Stimulated activated CD8-positive, alpha-beta memory T cell treated with anti-CD3 and anti-CD28 coated beads, Interleukin-4, amount 100 ng/mL, for 4 hours (primary cell): Measurements from ENCODE around the gene NPFF.

Experiments
- DNase-seq, 2 donors: peaks; one replicate each; pipeline ENCODE4 v3.0.0-alpha.2; 2020; ENCODE audit warnings: low read depth in 2 of 2, low spot score in 1 of 2

NPFF gene

DNA sequence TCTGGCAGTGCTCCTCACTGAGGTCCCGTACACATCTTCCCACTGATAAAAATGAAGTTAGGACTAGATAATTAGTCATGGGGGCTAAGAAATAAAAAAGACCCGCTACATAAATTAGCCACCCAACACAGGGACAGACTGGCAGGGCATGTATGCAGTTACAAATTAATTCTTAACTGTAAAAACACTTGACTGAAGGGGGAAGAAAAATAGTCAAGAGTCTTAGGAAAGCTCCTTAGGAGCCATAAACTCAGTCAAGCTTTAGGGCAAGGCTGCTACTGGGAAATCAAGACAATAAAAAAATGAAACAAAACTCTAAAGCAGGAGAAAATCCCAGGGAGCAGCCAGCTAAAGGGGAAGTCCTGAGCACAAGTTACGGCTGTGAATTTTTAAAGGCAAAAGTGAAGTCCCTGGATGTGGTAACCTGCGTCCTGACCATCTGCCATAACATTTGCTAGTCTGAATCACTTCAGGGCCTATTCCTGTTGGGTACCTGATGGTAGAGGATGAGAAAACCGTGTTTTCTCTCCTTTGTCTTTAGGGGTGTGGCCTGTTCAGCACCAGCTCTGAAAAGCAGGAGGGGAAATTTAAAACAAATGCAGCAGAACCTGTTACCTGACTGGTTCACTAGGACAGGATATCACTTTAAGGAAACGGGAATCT lies 7.5 kb upstream of the NPFF start:
- no peak for DNase-seq

DNA sequence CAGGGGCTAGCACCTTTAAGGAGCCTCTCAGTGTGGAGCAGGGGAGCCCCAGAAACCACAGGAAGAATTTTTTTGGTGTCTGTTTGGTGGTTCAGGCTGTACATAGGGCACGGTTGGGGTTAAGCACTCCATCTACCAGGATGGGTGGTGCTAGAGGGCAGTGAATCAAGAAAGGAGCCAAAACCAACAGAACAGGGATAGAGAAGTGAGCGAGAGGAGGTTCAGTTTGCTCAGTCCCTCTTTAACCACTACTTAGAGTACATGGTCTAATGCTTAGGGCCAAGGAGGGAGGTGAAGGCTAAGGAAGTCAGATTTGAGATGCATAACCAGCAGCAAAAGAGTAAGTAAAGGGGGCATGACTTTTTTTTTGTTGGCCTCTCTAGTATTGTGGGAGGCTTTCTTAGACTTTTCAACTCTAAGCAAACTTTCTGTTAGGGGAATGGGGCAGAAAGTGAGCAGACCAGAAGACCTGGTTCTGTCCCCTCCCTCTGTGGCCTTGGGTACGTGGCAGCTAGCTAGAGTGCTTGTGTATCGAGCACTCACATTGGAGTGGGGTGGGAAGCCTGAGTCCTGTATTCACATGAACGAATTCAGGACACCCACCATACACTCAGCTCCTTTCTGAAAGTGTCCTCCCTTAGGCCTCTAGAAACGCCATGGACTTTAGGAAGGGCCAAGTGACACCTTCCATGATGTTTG lies 6.6 kb upstream of the NPFF start:
- no peak for DNase-seq

DNA sequence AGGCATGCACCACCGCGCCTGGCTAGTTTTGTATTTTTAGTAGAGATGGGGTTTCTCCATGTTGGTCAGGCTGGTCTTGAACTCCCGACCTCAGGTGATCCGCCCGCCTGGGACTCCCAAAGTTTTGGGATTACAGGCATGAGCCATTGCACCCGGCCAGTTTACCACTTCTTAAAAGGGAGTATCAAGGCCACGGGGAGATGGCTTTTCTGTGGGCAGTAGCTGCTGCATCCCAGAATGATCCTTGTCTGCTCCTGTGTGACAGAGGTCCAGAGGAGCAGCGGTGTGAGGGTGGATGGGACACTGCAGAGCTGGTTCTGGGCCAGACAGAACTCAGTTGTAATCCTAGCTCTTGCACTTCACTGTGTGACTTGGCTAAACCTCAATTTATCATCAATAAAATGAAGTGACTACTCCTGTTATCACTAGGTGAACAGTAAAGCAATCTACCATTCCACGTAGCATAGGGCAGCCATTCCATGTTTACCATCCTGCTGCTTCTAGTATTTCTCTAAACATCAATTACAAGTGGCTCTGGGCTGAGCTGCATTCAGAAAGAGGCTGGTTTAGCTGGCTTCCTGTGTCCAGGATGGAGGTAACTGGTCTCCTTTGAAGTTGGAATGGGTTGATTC lies 3.0 kb upstream of the NPFF start:
- no peak for DNase-seq

DNA sequence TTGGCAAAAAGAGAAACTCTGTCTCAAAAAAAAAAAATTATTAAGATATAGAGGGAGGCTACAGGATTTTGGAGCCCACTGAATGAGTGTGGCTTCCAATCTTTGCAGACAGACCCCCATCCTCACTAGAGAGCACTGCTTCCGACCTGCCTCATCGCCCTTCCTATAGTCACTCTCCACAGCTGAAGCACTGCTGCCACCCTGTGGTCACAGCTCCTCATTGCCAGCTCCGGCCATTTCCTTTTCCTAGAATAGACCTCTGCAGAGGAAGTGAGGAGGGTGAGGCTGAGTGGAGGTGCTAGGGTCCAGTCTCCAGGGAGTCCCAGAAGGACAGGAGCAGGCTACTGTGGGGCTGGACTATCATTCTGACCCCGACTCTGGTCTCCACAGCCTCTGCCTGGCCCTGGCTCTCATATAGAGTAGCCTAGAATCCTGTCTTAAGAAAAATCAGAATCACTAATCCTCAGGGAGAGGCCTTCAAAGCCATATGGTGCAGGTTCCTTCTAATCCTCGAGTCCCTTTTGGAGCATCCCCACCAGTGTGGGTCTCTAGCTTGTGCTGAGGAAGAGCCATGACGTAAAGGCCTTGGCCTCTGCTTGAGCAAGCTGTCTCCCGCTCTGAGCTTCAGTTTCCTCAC lies 1.4 kb upstream of the NPFF start:
- DNase-seq, result peak; percentile 64 to 68

DNA sequence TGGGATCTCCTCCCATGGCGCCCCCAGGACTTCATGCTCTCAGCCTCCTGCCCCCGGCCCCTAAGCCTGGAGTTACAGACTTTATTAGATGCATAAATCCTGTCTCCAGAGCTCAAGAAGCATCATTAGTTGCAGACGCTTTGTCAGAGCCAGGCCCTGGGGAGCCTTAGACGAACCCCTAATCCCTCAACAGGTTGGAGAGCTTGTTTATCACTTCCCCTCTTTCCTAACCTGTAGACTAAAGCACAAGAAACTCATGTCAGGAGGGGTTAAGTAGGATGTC lies 260 bp upstream of the NPFF start:
- no peak for DNase-seq

DNA sequence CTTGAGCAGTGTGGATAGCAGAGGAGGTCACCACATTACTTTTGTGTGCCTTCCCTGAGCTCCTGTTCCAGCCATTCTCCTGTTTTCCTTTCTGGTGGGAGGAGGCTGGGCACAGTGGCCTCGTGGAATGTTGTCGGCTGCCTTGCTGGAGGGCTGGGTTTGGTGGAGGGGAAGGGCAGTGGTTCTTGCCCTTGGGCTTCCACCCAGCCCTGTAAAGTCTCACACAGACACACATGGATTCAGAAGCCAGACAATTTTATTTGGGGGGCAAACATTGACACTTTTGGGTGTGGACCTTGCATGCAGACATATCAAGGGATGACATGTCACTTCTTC lies 866 bp downstream of the NPFF start:
- no peak for DNase-seq

DNA sequence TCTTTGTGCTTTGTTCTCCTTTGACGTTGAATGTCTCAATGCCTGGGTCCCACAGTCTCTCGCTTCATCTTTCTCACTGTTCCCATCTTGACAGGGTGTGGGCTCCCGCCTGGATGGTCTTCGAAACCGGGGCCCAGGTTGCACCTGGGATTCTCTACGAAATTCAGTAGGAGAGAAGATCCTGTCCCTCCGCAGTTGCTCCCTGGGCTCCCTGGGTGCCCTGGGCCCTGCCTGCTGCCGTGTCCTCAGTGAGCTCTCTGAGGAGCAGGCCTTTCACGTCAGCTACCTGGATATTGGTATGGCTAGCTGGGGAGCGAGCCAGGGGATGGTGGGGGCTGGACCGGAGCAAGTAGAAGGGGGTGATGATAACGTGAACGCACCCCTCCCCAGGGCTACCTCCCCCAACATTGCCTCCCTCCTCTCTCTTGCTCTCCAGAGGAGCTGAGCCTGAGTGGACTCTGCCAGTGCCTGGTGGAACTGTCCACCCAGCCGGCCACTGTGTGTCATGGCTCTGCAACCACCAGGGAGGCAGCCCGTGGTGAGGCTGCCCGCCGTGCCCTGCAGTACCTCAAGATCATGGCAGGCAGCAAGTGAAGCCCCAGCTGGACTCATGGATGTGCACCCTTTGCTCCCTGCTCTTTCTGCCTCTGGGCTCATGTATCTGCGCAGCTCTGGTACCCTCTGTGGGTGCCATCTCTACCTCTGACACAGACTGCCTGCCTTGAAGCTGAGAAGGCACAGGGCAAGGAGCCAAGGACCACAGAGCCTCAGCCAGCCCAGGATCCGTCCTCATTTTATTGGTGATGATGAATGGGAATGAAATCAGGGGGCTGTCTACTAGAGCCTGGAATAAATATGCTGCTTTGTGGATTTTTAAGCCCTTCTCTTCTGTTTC lies 1.5 kb downstream of the NPFF start:
- DNase-seq, result no peak

DNA sequence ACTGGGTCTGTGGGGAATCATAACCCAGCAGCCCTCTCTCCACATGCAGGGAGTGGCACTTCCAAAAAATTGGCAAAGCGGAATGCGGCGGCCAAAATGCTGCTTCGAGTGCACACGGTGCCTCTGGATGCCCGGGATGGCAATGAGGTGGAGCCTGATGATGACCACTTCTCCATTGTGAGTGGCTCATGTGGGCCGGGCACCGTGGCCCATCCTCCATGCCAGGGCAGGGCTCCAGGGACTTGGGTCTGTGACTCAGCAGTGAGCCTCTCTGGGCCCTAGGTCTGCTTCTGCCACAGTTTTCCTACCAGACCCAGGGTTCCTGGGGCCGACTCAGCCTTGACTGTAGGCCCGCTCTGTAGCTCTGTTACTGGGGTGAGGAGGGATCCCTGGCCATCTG lies 2.2 kb downstream of the NPFF start:
- DNase-seq, result no peak

DNA sequence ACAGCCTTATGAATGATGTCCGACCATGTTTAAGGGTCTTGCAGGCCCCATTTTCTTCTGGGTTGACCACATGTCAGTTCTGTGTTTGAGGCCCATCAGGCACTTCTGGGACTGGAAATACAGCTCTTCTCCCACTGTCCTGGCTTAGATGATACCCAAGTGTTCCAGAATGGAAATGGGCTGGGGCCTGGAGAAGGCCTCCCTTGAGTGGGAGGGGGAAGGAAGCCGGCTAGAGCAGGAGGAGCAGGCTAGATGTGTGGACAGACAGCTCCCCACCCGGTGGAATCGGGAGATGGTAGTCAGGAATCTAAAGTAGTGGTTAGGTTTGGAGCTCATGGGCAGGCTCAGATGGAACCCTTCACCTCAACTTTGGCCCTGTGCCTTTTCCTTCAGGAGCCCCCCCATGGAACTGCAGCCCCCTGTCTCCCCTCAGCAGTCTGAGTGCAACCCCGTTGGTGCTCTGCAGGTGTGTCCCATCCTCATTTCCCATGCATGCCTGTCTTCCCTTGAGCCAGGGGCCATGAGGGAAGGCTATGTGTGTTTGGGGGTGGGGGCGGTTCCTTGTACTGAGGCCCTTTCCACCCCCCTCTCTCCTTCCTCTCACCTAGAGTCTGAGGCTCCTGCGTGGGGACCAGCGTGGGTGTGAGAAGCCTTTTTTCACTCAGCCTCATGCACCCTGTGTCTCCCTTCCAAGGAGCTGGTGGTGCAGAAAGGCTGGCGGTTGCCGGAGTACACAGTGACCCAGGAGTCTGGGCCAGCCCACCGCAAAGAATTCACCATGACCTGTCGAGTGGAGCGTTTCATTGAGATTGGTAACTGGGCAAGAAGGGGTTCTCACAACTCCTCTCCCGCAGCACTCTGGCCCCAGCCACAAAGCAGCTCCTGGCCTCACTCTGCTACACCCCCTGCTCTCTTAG lies 3.0 kb downstream of the NPFF start:
- DNase-seq, result no peak

DNA sequence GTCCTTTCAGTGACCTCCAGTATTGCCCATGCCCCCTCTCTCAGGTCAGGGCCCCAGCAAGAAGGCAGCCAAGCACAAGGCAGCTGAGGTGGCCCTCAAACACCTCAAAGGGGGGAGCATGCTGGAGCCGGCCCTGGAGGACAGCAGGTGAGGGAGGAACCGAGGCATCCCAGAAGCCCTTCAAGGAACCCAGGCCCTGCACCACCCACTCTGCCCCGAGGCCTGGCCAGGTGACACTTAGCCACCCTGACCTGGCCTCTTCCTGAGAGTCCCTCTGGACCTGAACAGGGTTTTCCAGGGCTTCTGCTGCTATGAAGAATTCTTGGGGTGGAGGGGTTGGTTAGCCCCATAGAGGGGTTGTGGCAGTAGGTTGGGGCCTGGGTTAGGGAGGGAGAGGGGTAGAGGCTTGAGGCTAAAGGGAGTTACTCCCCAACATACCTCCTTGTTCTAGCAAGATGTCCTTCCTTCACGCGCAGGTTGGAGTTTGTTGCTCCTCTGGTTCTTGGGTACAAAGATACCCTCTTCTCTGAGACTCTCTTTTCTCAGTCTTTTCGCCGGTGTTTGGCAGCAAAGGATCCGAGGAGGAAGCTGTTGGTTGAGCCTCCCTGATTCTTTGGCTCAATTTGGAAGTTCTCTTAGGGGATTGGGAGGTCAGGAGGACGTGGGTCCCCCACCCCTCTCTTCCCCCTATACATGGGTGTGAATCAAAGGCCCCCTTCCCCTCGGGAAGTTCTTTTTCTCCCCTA lies 4.1 kb downstream of the NPFF start:
- no peak for DNase-seq

DNA sequence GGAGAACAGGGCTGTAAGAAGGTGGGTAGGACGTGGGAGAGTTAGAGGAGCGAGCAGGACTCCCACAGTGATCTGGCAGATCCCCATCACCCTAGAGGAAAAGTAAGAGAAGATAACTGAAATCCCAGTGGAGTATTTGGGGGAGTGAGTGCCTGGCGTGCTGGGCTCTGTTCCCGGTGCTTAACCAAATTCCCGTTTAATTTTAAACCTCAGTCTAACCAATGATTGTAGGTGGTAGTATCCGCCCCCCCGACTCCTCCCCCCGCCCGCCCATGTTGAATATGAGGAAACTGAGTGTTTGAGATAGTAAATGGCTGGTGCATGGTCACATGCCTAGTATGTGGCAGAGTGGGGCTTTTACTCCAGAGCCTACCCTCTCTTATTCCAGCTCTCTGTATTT lies 5.0 kb downstream of the NPFF start:
- no peak for DNase-seq

DNA sequence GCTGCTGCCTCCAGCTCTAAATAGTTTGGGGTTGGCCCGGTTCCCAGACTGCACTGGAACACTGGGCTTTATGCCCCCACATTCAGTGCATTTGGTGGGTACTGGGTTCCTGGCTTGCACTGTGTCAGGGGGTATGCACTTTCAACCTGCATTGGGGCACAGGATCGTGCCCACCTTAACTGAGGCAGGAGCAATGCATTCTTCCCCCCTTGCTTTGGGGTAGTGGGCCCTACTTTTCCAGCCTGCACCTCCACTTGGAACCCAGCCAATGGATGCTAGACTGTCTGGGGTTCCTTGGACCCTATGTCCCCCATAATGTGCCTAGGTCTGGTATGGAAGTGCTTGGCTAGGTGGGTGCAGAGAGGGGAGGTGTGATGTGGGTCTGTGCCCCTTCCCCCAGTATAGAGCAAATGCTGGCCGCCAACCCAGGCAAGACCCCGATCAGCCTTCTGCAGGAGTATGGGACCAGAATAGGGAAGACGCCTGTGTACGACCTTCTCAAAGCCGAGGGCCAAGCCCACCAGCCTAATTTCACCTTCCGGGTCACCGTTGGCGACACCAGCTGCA lies 5.6 kb downstream of the NPFF start:
- no peak for DNase-seq

DNA sequence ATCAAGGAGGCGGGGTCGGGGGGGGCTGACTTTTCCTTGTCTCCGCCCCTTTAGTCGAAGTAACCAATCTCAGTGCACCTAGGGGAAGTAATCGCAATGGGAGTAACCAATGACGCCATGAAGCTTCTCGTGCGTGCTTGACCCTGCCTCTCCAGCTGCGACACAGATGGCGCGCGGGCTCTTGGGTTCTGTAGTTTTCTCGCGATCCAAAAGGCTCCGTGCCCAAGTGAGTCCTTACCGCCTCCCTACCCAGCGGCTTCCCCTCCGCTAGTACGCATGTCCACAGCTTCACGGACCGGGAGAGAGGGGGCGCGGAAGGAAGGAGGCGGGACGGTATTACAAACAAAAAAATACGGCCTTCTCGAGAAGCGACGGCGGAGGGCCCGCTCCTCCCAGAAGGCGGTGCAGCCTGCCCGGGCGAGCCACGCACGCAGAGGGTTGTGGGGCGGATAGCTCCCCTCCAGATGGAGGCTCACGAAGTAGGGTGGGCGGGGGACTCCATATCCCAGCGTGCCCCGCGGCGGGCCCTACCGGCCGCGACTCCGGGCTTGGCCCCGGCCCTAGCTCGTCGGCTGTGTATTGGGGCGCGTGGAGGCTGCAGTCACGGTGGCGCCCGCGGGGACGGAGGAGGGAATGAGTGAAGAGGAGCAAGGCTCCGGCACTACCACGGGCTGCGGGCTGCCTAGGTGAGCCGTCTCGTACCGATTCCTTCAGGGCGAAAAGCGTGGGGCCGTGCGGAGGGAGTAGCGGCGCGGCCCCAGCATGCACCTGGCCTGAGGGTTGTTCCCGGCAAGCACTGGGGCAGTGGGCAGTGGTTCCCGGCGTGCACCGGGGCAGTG lies 6.3 kb downstream of the NPFF start, which contains the start of gene TARBP2:
TSS of gene TARBP2 (plus strand) at position 508 of the 839 bp plus-strand sequence. CDS start at position 634, 126 bp downstream.
- DNase-seq, result peak; percentile 98

DNA sequence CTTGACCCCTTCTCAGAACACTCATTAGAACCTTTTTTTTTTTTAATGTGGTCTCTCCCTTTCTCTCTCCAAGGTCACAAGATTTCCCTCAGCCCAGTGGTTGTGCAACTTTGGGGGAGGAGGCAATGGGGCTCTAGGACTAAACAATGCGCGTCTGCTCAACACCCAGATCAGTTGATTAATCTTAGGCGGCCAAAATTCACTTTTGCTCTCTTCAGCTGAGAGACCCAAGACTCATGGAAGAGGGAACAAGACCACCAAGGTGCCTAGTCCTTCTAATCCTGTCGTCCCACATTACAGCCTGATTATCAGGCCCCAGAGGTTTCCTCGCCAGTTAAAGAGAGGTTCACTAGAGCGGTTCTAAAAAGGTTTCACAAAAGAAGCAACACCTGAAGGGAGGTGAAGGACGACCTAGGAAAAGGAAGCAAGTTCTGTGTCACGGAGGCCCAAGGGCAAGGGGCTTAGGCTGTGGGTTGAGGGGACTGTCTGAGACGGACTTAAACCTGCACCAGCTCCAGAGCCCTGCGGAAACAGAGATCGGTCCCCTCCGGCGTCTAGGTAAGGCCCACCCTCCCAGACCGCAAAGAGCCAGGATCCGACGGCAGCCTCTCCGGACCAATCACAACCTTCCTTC lies 7.0 kb downstream of the NPFF start:
- DNase-seq, result no peak

DNA sequence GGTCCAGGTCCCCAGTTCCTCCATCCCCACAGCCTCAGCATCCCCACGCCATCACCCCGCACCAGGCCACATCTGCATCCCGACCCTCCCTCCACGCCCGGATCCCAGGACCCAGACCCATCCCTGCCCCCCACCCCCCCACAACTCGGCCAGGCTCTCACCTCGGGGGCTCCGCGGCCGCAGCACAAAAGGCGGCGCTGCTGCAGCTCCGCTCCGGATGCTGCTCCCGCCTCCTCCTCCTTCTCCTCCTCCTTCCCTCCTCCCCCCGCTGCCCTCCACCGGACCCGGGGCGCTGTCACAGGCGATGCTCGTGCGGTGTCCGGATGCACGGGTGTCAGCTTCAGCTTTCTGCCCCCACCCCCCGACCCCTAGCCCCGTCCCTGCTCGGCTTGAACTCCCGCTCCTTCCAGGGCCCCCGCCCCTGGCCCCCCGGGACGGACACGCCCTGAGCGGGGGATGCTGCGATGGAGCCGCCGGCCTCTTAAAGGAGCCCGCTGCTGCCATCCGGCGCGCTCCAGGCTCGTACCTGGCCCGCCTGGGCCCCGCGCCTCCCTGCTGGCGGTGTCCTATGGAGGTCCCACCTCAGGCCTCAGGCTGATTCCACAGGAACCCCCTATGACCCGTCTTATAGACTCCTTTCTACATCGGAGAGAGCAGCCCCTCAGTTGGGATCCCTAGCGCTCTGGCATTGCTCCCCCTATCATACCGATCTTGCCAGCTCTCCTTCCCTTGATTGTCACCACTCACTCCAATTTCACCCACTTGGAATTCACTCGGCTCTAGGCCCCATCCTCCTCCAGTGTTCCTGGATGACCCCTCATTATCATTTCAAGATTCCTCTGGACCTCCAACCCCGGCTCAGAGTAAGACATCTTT lies 7.8 kb downstream of the NPFF start, which contains the start of gene MAP3K12:
TSS of gene MAP3K12 (minus strand) at position 193 of the 876 bp plus-strand sequence. CDS start 12,067 bp downstream, outside the sequence.
- peak in 1 of 2 donors; percentile 21 for DNase-seq

DNA sequence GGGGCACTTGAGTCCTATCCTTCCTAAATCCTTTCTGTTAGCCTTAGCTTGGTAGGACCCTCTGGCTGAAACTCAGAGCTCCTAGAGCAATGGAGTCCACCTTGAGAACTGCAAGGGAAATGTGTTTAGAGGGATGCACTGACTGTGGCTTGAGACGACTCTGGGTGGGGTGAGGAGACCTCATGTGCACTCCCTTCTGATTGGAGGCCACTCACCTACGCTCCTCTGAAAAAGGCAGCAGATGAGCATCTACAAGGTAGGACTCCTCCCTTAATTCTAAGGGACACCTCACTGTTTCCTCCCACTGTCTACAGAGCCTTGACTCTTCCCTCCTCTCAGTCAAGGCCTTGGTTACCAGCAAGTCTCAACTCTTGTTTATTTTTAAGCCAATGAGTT lies 9.1 kb downstream of the NPFF start:
- DNase-seq, result no peak

DNA sequence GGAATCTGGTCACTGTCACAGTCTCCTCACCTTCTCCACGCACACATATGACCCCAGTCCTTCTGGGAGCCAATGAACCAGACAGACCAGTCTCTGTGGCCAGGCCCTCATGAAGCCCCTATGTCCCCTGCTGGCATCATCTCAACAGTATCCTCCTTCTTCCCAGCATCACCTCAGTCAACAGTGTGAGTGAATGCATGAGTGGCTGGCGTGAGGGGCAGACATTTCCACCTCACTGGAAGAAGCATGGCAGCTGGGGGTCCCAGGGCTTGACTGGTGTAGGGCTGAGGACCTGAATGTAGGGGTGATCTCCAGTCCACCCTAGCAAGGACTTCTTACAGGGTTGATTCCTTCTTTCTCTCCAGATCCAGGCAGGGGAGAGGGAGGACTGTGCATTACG lies 9.8 kb downstream of the NPFF start:
- DNase-seq, result no peak
